Measurements from ENCODE around the gene HNRNPUL2.

Gene HNRNPUL2

GRCh38 chr11:62666259-62666926 is 60.9 kb downstream of the HNRNPUL2 start:
- peak; percentile 23 for DNase-seq (ENCODE audit: low spot score)

GRCh38 chr11:62665599-62666258 is 61.5 kb downstream of the HNRNPUL2 start:
- DNase-seq (ENCODE audit: low spot score): no peak

GRCh38 chr11:62665075-62665598 is 62.1 kb downstream of the HNRNPUL2 start, which contains the start of the genes C11orf98 and CSKMT:
Gene C11orf98, minus strand, starts transcription at chr11:62665210. Its CDS starts 41 bp downstream, at chr11:62665169.
Gene CSKMT, plus strand, starts transcription at chr11:62665312. Its CDS starts 568 bp downstream, at chr11:62665880.
- DNase-seq (ENCODE audit: low spot score): peak; percentile 94

GRCh38 chr11:62664405-62665074 is 62.7 kb downstream of the HNRNPUL2 start:
- DNase-seq (ENCODE audit: low spot score): no peak

Measured in hematopoietic multipotent progenitor cell treated with erythropoietin and hydrocortisone succinate and interleukin-3 and kit ligand, for 17 days (in vitro differentiated cells).